HepG2 (cell line): Measurements from ENCODE around the gene CLIP2. TPM values are rescaled to one million over a fixed set of nuclear protein-coding genes. Genes with fewer than 3 reads are reported as not detected.

Source experiments
- ATAC-seq: fragments of 200-7000 bp; cut with Tn5 transposase; 3 replicates; pipeline ENCODE4 v1.9.1; 2020; ENCODE audit warnings: mild to moderate bottlenecking, moderate library complexity
- BruUV-seq: library from RNA; stranded (reverse); fragments of 400-500 nt; replicated peaks from 2 replicates; lab custom pipeline; 2021; lab: Mats Ljungman, UMichigan
- CTCF ChIA-PET: fragments of 300-600 bp; formaldehyde crosslinking; extraction: SDS; loops from one replicate; lab custom pipeline; 2021; ENCODE audit warnings: low total read pairs, inconsistent platforms, low intra/inter-chr PET ratio; lab: Yijun Ruan, JAX
- POLR2A ChIA-PET: fragments of 350-600 bp; sonication (Branson Sonifier 250); formaldehyde crosslinking; loops from one replicate; lab custom pipeline; 2020; ENCODE audit warnings: antibody characterized with exemption, inconsistent platforms; lab: Yijun Ruan, JAX
- DNase-seq: peaks from one replicate; pipeline ENCODE4 v3.0.0-alpha.2; 2015; ENCODE audit warnings: low spot score
- FAIRE-seq: peaks from 3 replicates; lab custom pipeline; 2011; peaks lifted over from hg19 to GRCh38; lab: Jason Lieb, UNC
- H2AFZ ChIP-seq: one replicate; pipeline ENCODE4 v1.6.1; 2011; ENCODE audit warnings: low read length, inconsistent platforms
- H3K27ac ChIP-seq: fragments of 300-600 bp; 3 replicates; pipeline ENCODE4 v1.8.0; 2011; ENCODE audit warnings: mixed run types, mild to moderate bottlenecking, mixed read lengths, low read length, inconsistent platforms; ENCODE audit not compliant: insufficient read depth; ENCODE audit errors: extremely low read length
- H3K27me3 ChIP-seq, 2 experiments: fragments of 200-600 bp in 1 of 2; 2 replicates in 1 of 2; 3 replicates in 1 of 2; pipeline versions ENCODE4 v1.6.0 to v1.8.0; 2011; ENCODE audit warnings: low read length in 2 of 2, mild to moderate bottlenecking in 2 of 2, moderate library complexity in 2 of 2, inconsistent platforms in 1 of 2; ENCODE audit not compliant: insufficient read depth in 2 of 2, control insufficient read depth in 1 of 2
- H3K36me3 ChIP-seq, 2 experiments: fragments of 200-600 bp in 1 of 2; replicated peaks in 1 of 2; 2 replicates in 1 of 2; 3 replicates in 1 of 2; pipeline versions ENCODE4 v1.5.1 to v1.8.0; 2011; ENCODE audit warnings: low read length in 2 of 2, inconsistent platforms in 1 of 2; ENCODE audit not compliant: insufficient read depth in 2 of 2, control insufficient read depth in 1 of 2
- H3K4me1 ChIP-seq: 2 replicates; pipeline ENCODE4 v1.5.1; 2012; ENCODE audit warnings: low read length, inconsistent platforms; ENCODE audit not compliant: insufficient read depth
- H3K4me2 ChIP-seq: 2 replicates; pipeline ENCODE4 v1.6.0; 2011; ENCODE audit warnings: low read depth, low read length, inconsistent platforms
- H3K4me3 ChIP-seq, 3 experiments: fragments of 200-600 bp in 1 of 3; sonication (generic), shearing (Covaris generic) in 1 of 3; replicated peaks in 1 of 3; 2 replicates each; pipeline ENCODE4 v1.5.1; 2011 to 2016; ENCODE audit warnings: low read length in 3 of 3, inconsistent platforms in 2 of 3, low read depth in 2 of 3, mild to moderate bottlenecking in 2 of 3, control low read depth in 1 of 3, mixed read lengths in 1 of 3; ENCODE audit not compliant: insufficient read depth in 1 of 3
- H3K79me2 ChIP-seq: one replicate; pipeline ENCODE4 v1.6.1; 2011; ENCODE audit warnings: low read length, inconsistent platforms; ENCODE audit not compliant: insufficient read depth
- H3K9ac ChIP-seq: 2 replicates; pipeline ENCODE4 v1.6.0; 2011; ENCODE audit warnings: mild to moderate bottlenecking, low read depth, low read length, inconsistent platforms; ENCODE audit not compliant: insufficient read depth
- H3K9me3 ChIP-seq: 2 replicates; pipeline ENCODE4 v1.5.1; 2012; ENCODE audit warnings: mild to moderate bottlenecking, low read length
- H4K20me1 ChIP-seq: 2 replicates; pipeline ENCODE4 v1.6.0; 2011; ENCODE audit warnings: inconsistent platforms, mild to moderate bottlenecking, low read length, moderate library complexity; ENCODE audit not compliant: insufficient read depth
- AGO2 ChIP-seq: fragments of 200-400 bp; formaldehyde crosslinking; optimal IDR thresholded peaks from 2 replicates; pipeline ENCODE3; 2017; ENCODE audit warnings: mild to moderate bottlenecking, low read depth, low read length, moderate library complexity
- DR1 ChIP-seq: sonication (generic); formaldehyde crosslinking; IDR thresholded peaks from 2 replicates; pipeline ENCODE4 v1.8.0; 2021; ENCODE audit warnings: mild to moderate bottlenecking, missing genetic modification reagents, inconsistent platforms
- HMGA1 ChIP-seq: sonication (generic); formaldehyde crosslinking; conservative IDR thresholded peaks from 2 replicates; pipeline ENCODE4 v1.4.0; 2020; ENCODE audit warnings: missing genetic modification reagents
- MAFG ChIP-seq: sonication (generic); formaldehyde crosslinking; IDR thresholded peaks from 2 replicates; pipeline ENCODE4 v1.5.1; 2020; ENCODE audit warnings: mild to moderate bottlenecking, missing genetic modification reagents
- MATR3 ChIP-seq: sonication (generic); formaldehyde crosslinking; IDR thresholded peaks from 2 replicates; pipeline ENCODE4 v1.4.0; 2020; ENCODE audit warnings: missing genetic modification reagents
- RELA ChIP-seq: sonication (generic); formaldehyde crosslinking; IDR thresholded peaks from 2 replicates; pipeline ENCODE4 v1.4.0; 2020; ENCODE audit warnings: missing genetic modification reagents
- RORA ChIP-seq: sonication (generic); formaldehyde crosslinking; IDR thresholded peaks from 2 replicates; pipeline ENCODE4 v1.5.0; 2020; ENCODE audit warnings: mild to moderate bottlenecking, missing genetic modification reagents, moderate library complexity
- ZNF629 ChIP-seq: sonication (generic); formaldehyde crosslinking; conservative IDR thresholded peaks from 2 replicates; pipeline ENCODE4 v1.5.0; 2020; ENCODE audit warnings: missing genetic modification reagents
- ZNF879 ChIP-seq: sonication (generic); formaldehyde crosslinking; IDR thresholded peaks from 2 replicates; pipeline ENCODE4 v1.8.1; 2023; ENCODE audit warnings: missing genetic modification reagents
- WGBS: methylation state at CpG from one replicate; pipeline ENCODE4 v1.1.6; 2017; ENCODE audit warnings: low lambda C conversion rate; 5-methylcytosine and 5-hydroxymethylcytosine counted together
- in situ Hi-C: cut with HindIII; loops from 2 replicates; pipeline ENCODE4 v1.10.0; 2017; ENCODE audit warnings: low pct_unique_long_range_greater_than_20kb; ENCODE audit not compliant: extremely low pct_ligation_motif_present
- intact Hi-C: fragments of 100-400 bp; cut with micrococcal nuclease; formaldehyde crosslinking; loops from one replicate; pipeline ENCODE4 v1.10.0; 2022; ENCODE audit not compliant: unreplicated experiment
- polyA plus RNA-seq, 8 experiments: library from polyadenylated mRNA; depleted of rRNA in 3 of 8; stranded (reverse) in 7 of 8; unstranded in 1 of 8; fragments of >200 nt; fragmentation: Illumina TruSeq in 4 of 8; extraction: Trizol in 4 of 8; gene quantifications; 2 replicates each; pipeline versions ENCODE4 v1.2.1 to v1.2.3, GENCODE V29; 2011 to 2016; ENCODE audit warnings: low read depth in 4 of 8, missing spikeins in 1 of 8, mixed read lengths in 1 of 8; ENCODE audit not compliant: insufficient read depth in 1 of 8
- total RNA-seq, 5 experiments: library from RNA; depleted of rRNA; stranded (reverse); fragments of >200 nt; fragmentation: Illumina TruSeq; extraction: Trizol; gene quantifications; 2 replicates each; pipeline ENCODE4 v1.2.3, GENCODE V29; 2016; ENCODE audit warnings: low read depth in 1 of 5

Gene CLIP2
- total and polyA plus RNA-seq, 2 of the 13 experiments (the other 11 are each of a cell fraction or from before 2014, with no cell fraction given), result 6.5 to 17.4 TPM

GRCh38 chr7:74306004-74306729, 17.0 kb downstream of the CLIP2 start:
- no peak overlapping the region for H3K4me3 ChIP-seq
- WGBS, result 94% methylated on average over 13 of the region's 27 CpGs
- POLR2A ChIA-PET, result no interaction called here
- FAIRE-seq (no peak), ATAC-seq (no peak; the same call in 2 of the 3 replicates), DNase-seq (no peak)
- H3K4me1 ChIP-seq, result peaks cover 11% of the 10 kb centered on the region; the same call in 1 of the 2 replicates
- H3K36me3 ChIP-seq, result 0 out of 5 replicates have a peak, but pooled peaks cover 1 to 5% of the 10 kb centered on the region in 2 experiments
- intact Hi-C loops, result no loop called here
- H3K4me2 ChIP-seq, result no peak overlapping the region
- H2AFZ ChIP-seq, result no peak overlapping the region
- no peaks in the 10 kb centered on the region for H3K9me3 ChIP-seq
- CTCF ChIA-PET, result no interaction called here
- H3K79me2 ChIP-seq, result peaks cover 18% of the 10 kb centered on the region
- TF ChIP-seq RORA, result no peak
- TF ChIP-seq AGO2, result peak; percentile 24
- no peak for TF ChIP-seq MATR3 (CRISPR knock-in tag)
- TF ChIP-seq RELA, result no peak
- H4K20me1 ChIP-seq, result peaks cover 17% of the 10 kb centered on the region; the same call in 1 of the 2 replicates
- BruUV-seq, result no TSS peak
- H3K27me3 ChIP-seq, result no peaks in the 10 kb centered on the region
- H3K27ac ChIP-seq, result no peak overlapping the region
- H3K9ac ChIP-seq, result no peak overlapping the region
- in situ Hi-C loops, result no loop called here

- intact Hi-C loops (no loop called here), in situ Hi-C loops (no loop called here)
- Histone ChIP-seq H2AFZ (no peak overlapping the region), H3K4me3 (no peak overlapping the region), H3K9ac (no peak overlapping the region), H3K9me3 (no peaks in the 10 kb centered on the region), H3K27ac (no peak overlapping the region), H3K27me3 (no peaks in the 10 kb centered on the region), H4K20me1 (peaks cover 17% of the 10 kb centered on the region; the same call in 1 of the 2 replicates), H3K4me2 (no peak overlapping the region), H3K4me1 (peaks cover 11% of the 10 kb centered on the region; the same call in 1 of the 2 replicates), H3K36me3 (peaks cover 1 to 5% of the 10 kb centered on the region in 2 experiments; a peak in 1 of 5 replicates)
- CTCF ChIA-PET, result no interaction called here
- no peak for FAIRE-seq
- ATAC-seq, result no peak; the same call in 2 of the 3 replicates
- 67% methylated on average over 16 of the region's 20 CpGs for whole genome bisulfite sequencing
- POLR2A ChIA-PET, result no interaction called here
- BruUV-seq, result no TSS peak
- DNase-seq, result no peak
- TF ChIP-seq ZNF629 (peak; percentile 80), HMGA1 (CRISPR knock-in tag) (no peak), ZNF879 (CRISPR knock-in tag) (no peak), MAFG (CRISPR knock-in tag) (no peak), DR1 (CRISPR knock-in tag) (no peak)
- TF ChIP-seq, all 625 proteins: peak for 1
- peaks cover 19% of the 10 kb centered on the region for H3K79me2 ChIP-seq
Observed at GRCh38 chr7:74306730-74307469, 17.7 kb downstream of the CLIP2 start.
